SK-N-SH (cell line): ENCODE results near the gene TAAR2. TPM values are rescaled to one million over a fixed set of nuclear protein-coding genes. Genes with fewer than 3 reads are reported as not detected.

Source experiments
- CTCF ChIA-PET: fragments of 300-600, 350-600 bp; formaldehyde crosslinking; extraction: SDS; loops from one replicate; lab custom pipeline; 2021; lab: Yijun Ruan, JAX
- POLR2A ChIA-PET: fragments of 350-600 bp; sonication (Branson Sonifier 250); formaldehyde crosslinking; extraction: SDS; loops from one replicate; lab custom pipeline; 2020; ENCODE audit warnings: antibody characterized with exemption, inconsistent platforms; lab: Yijun Ruan, JAX
- DNase-seq: peaks from one replicate; pipeline ENCODE4 v3.0.0; 2012
- H2AFZ ChIP-seq: fragments of 200-600 bp; sonication (generic); 2 replicates; pipeline ENCODE4 v1.8.1; 2016; ENCODE audit warnings: antibody characterized with exemption, mild to moderate bottlenecking, low read depth
- H3F3A ChIP-seq: fragments of 200-600 bp; sonication (generic); replicated peaks from 2 replicates; pipeline ENCODE3; 2016; ENCODE audit warnings: antibody characterized with exemption, mild to moderate bottlenecking; ENCODE audit not compliant: insufficient read depth
- H3K27ac ChIP-seq, 2 experiments: fragments of 200-500 bp in 1 of 2; fragments of 200-600 bp in 1 of 2; sonication (Bioruptor generic) in 1 of 2; sonication (generic), shearing (Covaris generic) in 1 of 2; 2 replicates each; pipeline versions ENCODE4 v1.5.1 to v1.6.1; 2014 to 2016; ENCODE audit warnings: low read depth in 2 of 2, inconsistent platforms in 1 of 2, low read length in 1 of 2, mild to moderate bottlenecking in 1 of 2, mixed read lengths in 1 of 2
- H3K27me3 ChIP-seq: fragments of 200-600 bp; sonication (generic), shearing (Covaris generic); 2 replicates; pipeline ENCODE4 v1.6.1; 2016; ENCODE audit warnings: mixed run types; ENCODE audit not compliant: insufficient read depth
- H3K36me3 ChIP-seq, 2 experiments: fragments of 200-500 bp in 1 of 2; fragments of 200-600 bp in 1 of 2; sonication (Bioruptor generic) in 1 of 2; sonication (generic) in 1 of 2; replicated peaks in 1 of 2; 2 replicates each; pipeline versions ENCODE3 to v1.5.1; 2014 to 2016; ENCODE audit warnings: low read length in 1 of 2, mild to moderate bottlenecking in 1 of 2; ENCODE audit not compliant: insufficient read depth in 2 of 2, control insufficient read depth in 1 of 2
- H3K4me1 ChIP-seq, 2 experiments: fragments of 200-500 bp in 1 of 2; fragments of 200-600 bp in 1 of 2; sonication (Bioruptor generic) in 1 of 2; sonication (generic), shearing (Covaris generic) in 1 of 2; 2 replicates each; pipeline versions ENCODE4 v1.5.1 to v1.6.1; 2014 to 2016; ENCODE audit warnings: low read depth in 1 of 2, low read length in 1 of 2, mixed run types in 1 of 2; ENCODE audit not compliant: insufficient read depth in 2 of 2, control insufficient read depth in 1 of 2
- H3K4me2 ChIP-seq: fragments of 200-600 bp; sonication (generic), shearing (Covaris generic); 2 replicates; pipeline ENCODE4 v1.6.1; 2017; ENCODE audit warnings: mixed run types
- H3K4me3 ChIP-seq, 2 experiments: fragments of 200-500 bp in 1 of 2; fragments of 200-600 bp in 1 of 2; sonication (Bioruptor generic) in 1 of 2; sonication (generic), shearing (Covaris generic) in 1 of 2; 2 replicates each; pipeline versions ENCODE4 v1.5.1 to v1.8.1; 2014 to 2016; ENCODE audit warnings: low read depth in 2 of 2, inconsistent platforms in 1 of 2, low read length in 1 of 2, mild to moderate bottlenecking in 1 of 2, mixed read lengths in 1 of 2, moderate library complexity in 1 of 2
- H3K79me2 ChIP-seq: fragments of 200-600 bp; sonication (generic); 2 replicates; pipeline ENCODE4 v1.8.1; 2017; ENCODE audit warnings: mild to moderate bottlenecking; ENCODE audit not compliant: insufficient read depth
- H3K9ac ChIP-seq: fragments of 200-600 bp; sonication (generic); 2 replicates; pipeline ENCODE4 v1.6.1; 2017; ENCODE audit warnings: mixed run types
- H3K9me2 ChIP-seq: fragments of 200-600 bp; sonication (generic); 2 replicates; pipeline ENCODE4 v1.6.1; 2017; ENCODE audit warnings: mixed run types
- H3K9me3 ChIP-seq: fragments of 200-600 bp; sonication (generic); 2 replicates; pipeline ENCODE4 v1.6.1; 2017; ENCODE audit warnings: mixed run types, mild to moderate bottlenecking, moderate library complexity
- H4K20me1 ChIP-seq: fragments of 200-600 bp; sonication (generic); 2 replicates; pipeline ENCODE4 v1.6.1; 2017; ENCODE audit warnings: mild to moderate bottlenecking, mixed run types; ENCODE audit not compliant: insufficient read depth
- CHD2 ChIP-seq: fragments of 150-350 bp; IDR thresholded peaks from 2 replicates; pipeline ENCODE4 v1.6.1; 2018; ENCODE audit warnings: low read length; ENCODE audit not compliant: partially characterized antibody
- EZH2phosphoT487 ChIP-seq: fragments of 200-600 bp; sonication (generic); IDR thresholded peaks from 2 replicates; pipeline ENCODE4 v1.6.1; 2017; ENCODE audit warnings: low read depth, mixed run types, mild to moderate bottlenecking, antibody characterized with exemption, moderate library complexity, borderline replicate concordance
- FOSL2 ChIP-seq: IDR thresholded peaks from 2 replicates; pipeline ENCODE4 v1.4.0; 2012; ENCODE audit warnings: low read depth, mild to moderate bottlenecking, moderate library complexity, borderline replicate concordance
- FOXJ3 ChIP-seq: sonication (generic); formaldehyde crosslinking; IDR thresholded peaks from 2 replicates; pipeline ENCODE4 v1.5.1; 2020; ENCODE audit warnings: mild to moderate bottlenecking, missing genetic modification reagents
- FOXM1 ChIP-seq: IDR thresholded peaks from 2 replicates; pipeline ENCODE4 v1.4.0; 2012; ENCODE audit warnings: low read depth, mild to moderate bottlenecking
- GABPA ChIP-seq: IDR thresholded peaks from 2 replicates; pipeline ENCODE4 v1.4.0; 2012; ENCODE audit warnings: low read depth, mild to moderate bottlenecking
- RAD21 ChIP-seq: IDR thresholded peaks from 2 replicates; pipeline ENCODE4 v1.6.1; 2012; ENCODE audit warnings: mild to moderate bottlenecking, low read length
- RCOR1 ChIP-seq: fragments of 150-350 bp; IDR thresholded peaks from 2 replicates; pipeline ENCODE4 v1.6.1; 2017; ENCODE audit warnings: antibody characterized with exemption, low read length
- RFX5 ChIP-seq: IDR thresholded peaks from 2 replicates; pipeline ENCODE4 v1.6.1; 2012; ENCODE audit warnings: mild to moderate bottlenecking, improper control_type of control experiment, low read length
- RXRA ChIP-seq: IDR thresholded peaks from 2 replicates; pipeline ENCODE4 v1.4.0; 2012; ENCODE audit warnings: low read depth, mild to moderate bottlenecking, borderline replicate concordance
- TCF12 ChIP-seq: IDR thresholded peaks from 2 replicates; pipeline ENCODE4 v1.4.0; 2012
- YY1 ChIP-seq: IDR thresholded peaks from 2 replicates; pipeline ENCODE4 v1.4.0; 2012; ENCODE audit warnings: low read depth, mild to moderate bottlenecking
- WGBS: methylation state at CpG from one replicate; pipeline ENCODE4 v1.1.6; 2017; ENCODE audit warnings: low lambda C conversion rate; 5-methylcytosine and 5-hydroxymethylcytosine counted together
- polyA plus RNA-seq, 3 experiments: library from polyadenylated mRNA; depleted of rRNA; stranded (reverse); fragments of >200 nt; gene quantifications; 2 replicates each; pipeline ENCODE4 v1.2.3, GENCODE V29; 2012
- TF ChIP-seq, protein P1 (sequence below): IDR thresholded peaks from 2 replicates; pipeline ENCODE4; 2012
- TF ChIP-seq, protein P2 (sequence below): IDR thresholded peaks from 2 replicates; pipeline ENCODE4 v1.4.0; 2012; ENCODE audit warnings: low read depth
- TF ChIP-seq, protein P3 (sequence below): IDR thresholded peaks from 2 replicates; pipeline ENCODE4 v1.4.0; 2012; ENCODE audit warnings: low read depth, borderline replicate concordance
- TF ChIP-seq, protein P4 (sequence below): IDR thresholded peaks from 2 replicates; pipeline ENCODE4 v1.4.0; 2012; ENCODE audit warnings: low read depth, borderline replicate concordance
- TF ChIP-seq, protein P5 (sequence below): fragments of 150-350 bp; IDR thresholded peaks from 2 replicates; pipeline ENCODE4 v1.6.1; 2016; ENCODE audit warnings: mild to moderate bottlenecking, low read depth, low read length

TAAR2 gene
- polyA plus RNA-seq, 1 of the 3 experiments (the other 2 are of a cell fraction), result not detected

DNA sequence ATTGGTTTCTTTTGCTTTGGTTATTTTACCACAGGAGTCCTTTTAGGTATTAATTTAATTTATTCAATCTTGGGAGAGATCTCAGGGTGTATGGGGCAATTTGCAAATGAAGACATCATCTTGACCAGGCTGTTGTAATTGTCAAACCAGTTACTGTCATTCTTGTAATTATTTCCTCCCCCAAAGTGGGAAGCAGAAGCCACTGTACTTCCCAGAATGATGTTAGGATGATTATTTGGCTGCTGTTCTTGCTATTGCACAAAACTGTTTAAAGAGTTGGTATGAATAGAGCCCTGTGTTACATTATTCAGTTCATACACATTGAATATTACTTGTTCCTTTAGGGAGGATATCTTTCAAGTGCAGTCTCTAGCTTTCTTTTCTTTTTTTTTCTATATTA, 52.3 kb downstream of the TAAR2 start (continued):
- TF ChIP-seq, protein P1, sequence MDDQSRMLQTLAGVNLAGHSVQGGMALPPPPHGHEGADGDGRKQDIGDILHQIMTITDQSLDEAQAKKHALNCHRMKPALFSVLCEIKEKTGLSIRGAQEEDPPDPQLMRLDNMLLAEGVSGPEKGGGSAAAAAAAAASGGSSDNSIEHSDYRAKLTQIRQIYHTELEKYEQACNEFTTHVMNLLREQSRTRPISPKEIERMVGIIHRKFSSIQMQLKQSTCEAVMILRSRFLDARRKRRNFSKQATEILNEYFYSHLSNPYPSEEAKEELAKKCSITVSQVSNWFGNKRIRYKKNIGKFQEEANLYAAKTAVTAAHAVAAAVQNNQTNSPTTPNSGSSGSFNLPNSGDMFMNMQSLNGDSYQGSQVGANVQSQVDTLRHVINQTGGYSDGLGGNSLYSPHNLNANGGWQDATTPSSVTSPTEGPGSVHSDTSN, result no peak
- TF ChIP-seq, protein P2, sequence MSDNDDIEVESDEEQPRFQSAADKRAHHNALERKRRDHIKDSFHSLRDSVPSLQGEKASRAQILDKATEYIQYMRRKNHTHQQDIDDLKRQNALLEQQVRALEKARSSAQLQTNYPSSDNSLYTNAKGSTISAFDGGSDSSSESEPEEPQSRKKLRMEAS, result no peak
- TF ChIP-seq CHD2 (no peak), EZH2phosphoT487 (no peak)
- TF ChIP-seq, all 33 proteins: peak for 0

DNA sequence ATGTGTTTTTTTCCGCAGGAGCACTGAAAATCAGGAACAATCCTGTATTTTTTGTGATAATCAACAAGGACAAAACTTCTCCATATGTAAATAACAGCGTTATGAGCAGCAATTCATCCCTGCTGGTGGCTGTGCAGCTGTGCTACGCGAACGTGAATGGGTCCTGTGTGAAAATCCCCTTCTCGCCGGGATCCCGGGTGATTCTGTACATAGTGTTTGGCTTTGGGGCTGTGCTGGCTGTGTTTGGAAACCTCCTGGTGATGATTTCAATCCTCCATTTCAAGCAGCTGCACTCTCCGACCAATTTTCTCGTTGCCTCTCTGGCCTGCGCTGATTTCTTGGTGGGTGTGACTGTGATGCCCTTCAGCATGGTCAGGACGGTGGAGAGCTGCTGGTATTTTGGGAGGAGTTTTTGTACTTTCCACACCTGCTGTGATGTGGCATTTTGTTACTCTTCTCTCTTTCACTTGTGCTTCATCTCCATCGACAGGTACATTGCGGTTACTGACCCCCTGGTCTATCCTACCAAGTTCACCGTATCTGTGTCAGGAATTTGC, 53.8 kb downstream of the TAAR2 start, which contains the start of gene TAAR6:
TAAR6 (plus strand) TSS at position 102 of the 557 bp plus-strand sequence; CDS start at position 102, 0 bp downstream.
- Histone ChIP-seq H3F3A (no peaks in the 10 kb centered on the region), H3K9me2 (no peaks in the 10 kb centered on the region), H3K4me1 (no peaks in the 10 kb centered on the region), H3K9me3 (no peaks in the 10 kb centered on the region), H4K20me1 (no peaks in the 10 kb centered on the region)
- no peak for DNase-seq
- POLR2A ChIA-PET, result no interaction called here
- TF ChIP-seq RCOR1 (no peak), CHD2 (no peak), FOXM1 (no peak), GABPA (no peak)
- TF ChIP-seq, all 33 proteins: peak for 0
- CTCF ChIA-PET, result interaction anchor here (1.0 to 1.3 kb wide), 2 partner anchors 40 to 54 kb away, joined by 3 to 4 read pairs; no protein-coding TSS in a partner anchor
- H3K4me3 ChIP-seq, result no peak within 1 kb of the TSS
- no peak within 1 kb of the TSS for H3K27ac ChIP-seq
- no peak within 1 kb of the TSS for H3K9ac ChIP-seq
- H3K27me3 ChIP-seq, result peaks cover 6% of the 10 kb centered on the region; the same call in 1 of the 2 replicates
- 7% methylated on average over 15 of the region's 15 CpGs for WGBS
- no peak within 1 kb of the TSS for H3K4me2 ChIP-seq
- no peaks in the 10 kb centered on the region for H3K36me3 ChIP-seq
- no peaks in the 10 kb centered on the region for H3K79me2 ChIP-seq
- no peak within 1 kb of the TSS for H2AFZ ChIP-seq

DNA sequence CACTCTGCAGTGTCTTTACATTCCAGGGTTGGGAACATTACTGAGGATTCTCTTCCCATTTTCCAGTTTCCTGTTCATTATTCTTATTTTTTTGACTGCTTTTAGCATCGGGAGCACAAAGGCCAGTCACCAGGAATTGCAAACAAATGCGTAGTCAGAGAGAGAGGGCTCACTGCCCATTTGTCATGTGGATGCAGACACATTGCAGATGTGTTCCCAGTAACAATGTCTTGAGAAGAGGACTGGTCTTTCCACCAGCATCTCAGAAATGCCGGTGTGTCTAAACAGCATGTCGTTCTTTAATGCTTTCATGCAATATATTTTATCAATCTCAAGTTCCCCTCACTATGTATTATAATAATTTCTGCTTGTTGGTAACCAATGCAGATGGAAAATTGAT, 54.9 kb downstream of the TAAR2 start:
- H3K9ac ChIP-seq, result no peak overlapping the region
- 5% methylated on average over 4 of the region's 4 CpGs for WGBS

More for the DNA sequence above, 54.9 kb downstream of the TAAR2 start:
- POLR2A ChIA-PET, result no interaction called here
- no peak overlapping the region for H2AFZ ChIP-seq
- CTCF ChIA-PET, result interaction anchor here (1.0 to 1.3 kb wide), 2 partner anchors 39 to 53 kb away, joined by 3 to 4 read pairs; no protein-coding TSS in a partner anchor
- H3K4me2 ChIP-seq, result no peak overlapping the region
- no peaks in the 10 kb centered on the region for H3K4me1 ChIP-seq
- TF ChIP-seq TCF12 (no peak), YY1 (no peak), FOXM1 (no peak), FOXJ3 (CRISPR knock-in tag) (no peak), GABPA (no peak), FOSL2 (no peak), RAD21 (no peak), RFX5 (no peak), RXRA (no peak)
- TF ChIP-seq, protein P3, sequence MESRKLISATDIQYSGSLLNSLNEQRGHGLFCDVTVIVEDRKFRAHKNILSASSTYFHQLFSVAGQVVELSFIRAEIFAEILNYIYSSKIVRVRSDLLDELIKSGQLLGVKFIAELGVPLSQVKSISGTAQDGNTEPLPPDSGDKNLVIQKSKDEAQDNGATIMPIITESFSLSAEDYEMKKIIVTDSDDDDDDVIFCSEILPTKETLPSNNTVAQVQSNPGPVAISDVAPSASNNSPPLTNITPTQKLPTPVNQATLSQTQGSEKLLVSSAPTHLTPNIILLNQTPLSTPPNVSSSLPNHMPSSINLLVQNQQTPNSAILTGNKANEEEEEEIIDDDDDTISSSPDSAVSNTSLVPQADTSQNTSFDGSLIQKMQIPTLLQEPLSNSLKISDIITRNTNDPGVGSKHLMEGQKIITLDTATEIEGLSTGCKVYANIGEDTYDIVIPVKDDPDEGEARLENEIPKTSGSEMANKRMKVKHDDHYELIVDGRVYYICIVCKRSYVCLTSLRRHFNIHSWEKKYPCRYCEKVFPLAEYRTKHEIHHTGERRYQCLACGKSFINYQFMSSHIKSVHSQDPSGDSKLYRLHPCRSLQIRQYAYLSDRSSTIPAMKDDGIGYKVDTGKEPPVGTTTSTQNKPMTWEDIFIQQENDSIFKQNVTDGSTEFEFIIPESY, result no peak
- TF ChIP-seq, protein P2, result no peak
- TF ChIP-seq, protein P4, sequence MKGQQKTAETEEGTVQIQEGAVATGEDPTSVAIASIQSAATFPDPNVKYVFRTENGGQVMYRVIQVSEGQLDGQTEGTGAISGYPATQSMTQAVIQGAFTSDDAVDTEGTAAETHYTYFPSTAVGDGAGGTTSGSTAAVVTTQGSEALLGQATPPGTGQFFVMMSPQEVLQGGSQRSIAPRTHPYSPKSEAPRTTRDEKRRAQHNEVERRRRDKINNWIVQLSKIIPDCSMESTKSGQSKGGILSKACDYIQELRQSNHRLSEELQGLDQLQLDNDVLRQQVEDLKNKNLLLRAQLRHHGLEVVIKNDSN, result no peak
- TF ChIP-seq, protein P1, result no peak
- TF ChIP-seq, protein P5, sequence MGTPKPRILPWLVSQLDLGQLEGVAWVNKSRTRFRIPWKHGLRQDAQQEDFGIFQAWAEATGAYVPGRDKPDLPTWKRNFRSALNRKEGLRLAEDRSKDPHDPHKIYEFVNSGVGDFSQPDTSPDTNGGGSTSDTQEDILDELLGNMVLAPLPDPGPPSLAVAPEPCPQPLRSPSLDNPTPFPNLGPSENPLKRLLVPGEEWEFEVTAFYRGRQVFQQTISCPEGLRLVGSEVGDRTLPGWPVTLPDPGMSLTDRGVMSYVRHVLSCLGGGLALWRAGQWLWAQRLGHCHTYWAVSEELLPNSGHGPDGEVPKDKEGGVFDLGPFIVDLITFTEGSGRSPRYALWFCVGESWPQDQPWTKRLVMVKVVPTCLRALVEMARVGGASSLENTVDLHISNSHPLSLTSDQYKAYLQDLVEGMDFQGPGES, result no peak
- no peaks in the 10 kb centered on the region for H3K79me2 ChIP-seq
- H3K36me3 ChIP-seq, result no peaks in the 10 kb centered on the region
- no peaks in the 10 kb centered on the region for H3K9me2 ChIP-seq
- H3K27ac ChIP-seq, result no peak overlapping the region
- no peaks in the 10 kb centered on the region for H3K9me3 ChIP-seq
- H3K27me3 ChIP-seq, result peaks cover 6% of the 10 kb centered on the region; the same call in 1 of the 2 replicates
- H3F3A ChIP-seq, result no peaks in the 10 kb centered on the region
- H4K20me1 ChIP-seq, result no peaks in the 10 kb centered on the region
- H3K4me3 ChIP-seq, result no peak overlapping the region
- DNase-seq, result no peak
